GM18858 (cell line): ENCODE measurements around the gene ABCA1.
"Not testable (repeated sequence)": the region's sequence is repeated elsewhere in the genome, so short reads cannot be mapped to it uniquely, and the experiment has no call there.

ENCODE experiments used
- ATAC-seq: cut with Tn5 transposase; IDR thresholded peaks from one replicate; pipeline ENCODE4 v1.9.1; 2021; ENCODE audit not compliant: unreplicated experiment

Gene ABCA1

GRCh38 chr9:104951487-104951886, 23.5 kb upstream of the ABCA1 start:
- no peak for ATAC-seq

DNA sequence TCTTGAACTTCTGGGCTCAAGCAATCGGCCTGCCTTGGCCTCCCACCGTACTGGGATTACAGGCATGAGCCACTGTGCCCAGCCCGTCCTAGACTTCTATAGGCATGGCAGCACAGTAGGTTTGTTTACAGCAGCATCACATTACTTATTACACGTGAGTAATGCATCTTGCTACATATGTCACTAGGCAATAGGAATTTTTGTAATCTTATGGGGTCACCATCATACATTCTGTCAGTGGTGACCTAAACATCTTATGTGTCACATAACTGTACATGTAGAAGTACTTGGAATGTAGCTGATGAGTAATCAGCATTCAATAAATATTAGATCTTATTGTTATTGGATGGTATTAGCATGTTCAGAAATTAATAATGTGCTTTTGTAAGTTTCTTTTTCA, 22.9 kb upstream of the ABCA1 start:
- ATAC-seq, result no peak

- ATAC-seq, result no peak
These were observed 20.3 kb upstream of the ABCA1 start for GRCh38 chr9:104948277-104948676.

DNA sequence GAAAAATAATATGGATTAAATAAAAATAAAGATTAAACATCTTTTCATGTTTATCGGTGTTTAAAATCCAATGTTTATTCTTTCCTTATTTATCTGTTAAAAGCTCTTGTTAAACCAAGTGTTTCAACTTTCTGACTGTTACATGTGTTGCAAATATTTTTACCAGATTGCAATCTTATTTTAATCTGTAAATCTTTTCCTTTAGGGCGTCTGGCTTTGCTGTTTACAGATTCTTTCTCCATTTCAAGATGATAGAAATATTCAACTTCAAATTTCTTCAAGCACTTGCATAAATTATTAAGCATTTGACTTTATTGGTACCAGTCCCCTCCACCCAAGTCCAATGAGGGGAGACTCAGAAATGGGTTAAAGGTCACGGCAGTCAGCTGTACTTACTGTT, 16.9 kb upstream of the ABCA1 start:
- no peak for ATAC-seq

- ATAC-seq, result no peak
These were observed 16.4 kb upstream of the ABCA1 start for GRCh38 chr9:104944356-104944755.

GRCh38 chr9:104941597-104941996, 13.6 kb upstream of the ABCA1 start:
- no peak for ATAC-seq

DNA sequence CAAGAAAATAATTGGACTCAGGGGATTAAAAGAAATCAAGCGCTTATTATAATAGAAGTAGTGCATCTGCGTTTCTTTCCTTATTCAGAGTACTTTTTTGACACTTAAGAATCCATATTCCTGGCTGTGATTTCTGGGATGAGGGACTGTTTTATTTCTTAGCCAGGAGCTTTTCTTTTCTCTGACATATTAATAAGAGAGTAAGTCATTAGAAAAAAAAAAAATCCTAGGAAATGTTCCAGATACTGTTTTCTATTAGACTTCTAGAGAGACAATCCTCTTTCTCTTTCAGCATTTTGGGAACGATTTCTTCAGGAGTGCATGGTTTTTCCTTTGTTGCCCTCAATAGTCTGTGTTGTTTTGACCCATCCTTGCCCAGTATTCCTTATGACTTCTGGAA, 8.3 kb upstream of the ABCA1 start:
- ATAC-seq, result no peak

DNA sequence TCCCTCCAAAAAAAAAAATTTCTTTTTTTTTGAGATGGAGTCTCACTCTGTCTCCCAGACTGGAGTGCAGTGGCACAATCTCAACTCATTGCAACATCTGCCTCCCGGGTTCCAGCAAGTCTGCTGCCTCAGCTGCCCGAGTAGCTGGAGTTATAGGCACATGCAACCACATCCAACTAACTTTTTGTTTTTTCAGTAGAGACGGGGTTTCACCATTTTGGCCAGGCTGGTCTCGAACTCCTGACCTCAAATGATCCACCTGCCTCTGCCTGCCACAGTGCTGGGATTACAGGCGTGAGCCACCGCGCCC, 7.5 kb upstream of the ABCA1 start:
- ATAC-seq, result not testable (repeated sequence)

GRCh38 chr9:104934691-104935500, 6.9 kb upstream of the ABCA1 start:
- no peak for ATAC-seq

- not testable (repeated sequence) for ATAC-seq
These were observed 5.1 kb upstream of the ABCA1 start for GRCh38 chr9:104933091-104933490.

DNA sequence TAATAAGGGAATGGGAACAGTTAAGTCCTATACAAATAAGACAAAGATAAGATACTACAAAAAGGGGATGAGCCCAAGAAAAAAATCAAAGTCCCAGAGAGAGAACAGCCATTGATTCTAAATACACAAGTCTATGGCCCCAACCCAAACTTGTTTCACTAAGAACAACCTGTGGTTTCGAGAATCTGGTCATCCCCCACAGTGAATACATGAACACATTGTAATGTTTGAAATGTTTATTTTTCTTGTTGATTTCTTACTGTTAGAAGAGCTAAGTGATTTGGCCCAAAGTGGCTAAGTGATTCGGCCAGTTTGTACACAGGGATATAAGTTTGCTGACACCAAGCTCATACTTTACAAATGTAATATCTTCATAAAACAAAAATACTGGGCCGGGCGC, 3.3 kb upstream of the ABCA1 start:
- ATAC-seq, result no peak

- no peak for ATAC-seq
These were observed 591 bp downstream of the ABCA1 start for GRCh38 chr9:104927216-104927911.

- ATAC-seq, result peak; percentile 77
These were observed 4.2 kb downstream of the ABCA1 start for GRCh38 chr9:104923740-104924139.

DNA sequence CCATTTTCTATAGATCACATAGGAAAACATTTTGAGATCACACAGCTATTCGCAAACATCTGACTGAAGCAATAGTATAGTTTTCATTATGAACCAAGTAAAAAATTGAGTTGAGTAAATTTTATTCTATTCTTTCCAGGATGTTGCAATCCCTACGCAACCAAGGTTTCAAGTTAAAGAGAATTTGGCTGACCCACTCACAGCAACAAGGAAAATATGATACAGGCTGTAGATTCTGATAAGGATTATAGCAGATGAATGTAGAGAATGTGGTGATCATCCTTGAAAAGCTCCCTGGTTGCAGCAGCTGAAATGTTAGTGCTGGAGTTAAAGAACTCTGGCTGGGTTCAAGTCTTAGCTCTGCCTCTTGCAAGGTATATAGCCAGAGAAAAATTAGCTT, 4.7 kb downstream of the ABCA1 start:
- no peak for ATAC-seq

- ATAC-seq, result not testable (repeated sequence)
These were observed 5.2 kb downstream of the ABCA1 start for GRCh38 chr9:104922748-104923147.

DNA sequence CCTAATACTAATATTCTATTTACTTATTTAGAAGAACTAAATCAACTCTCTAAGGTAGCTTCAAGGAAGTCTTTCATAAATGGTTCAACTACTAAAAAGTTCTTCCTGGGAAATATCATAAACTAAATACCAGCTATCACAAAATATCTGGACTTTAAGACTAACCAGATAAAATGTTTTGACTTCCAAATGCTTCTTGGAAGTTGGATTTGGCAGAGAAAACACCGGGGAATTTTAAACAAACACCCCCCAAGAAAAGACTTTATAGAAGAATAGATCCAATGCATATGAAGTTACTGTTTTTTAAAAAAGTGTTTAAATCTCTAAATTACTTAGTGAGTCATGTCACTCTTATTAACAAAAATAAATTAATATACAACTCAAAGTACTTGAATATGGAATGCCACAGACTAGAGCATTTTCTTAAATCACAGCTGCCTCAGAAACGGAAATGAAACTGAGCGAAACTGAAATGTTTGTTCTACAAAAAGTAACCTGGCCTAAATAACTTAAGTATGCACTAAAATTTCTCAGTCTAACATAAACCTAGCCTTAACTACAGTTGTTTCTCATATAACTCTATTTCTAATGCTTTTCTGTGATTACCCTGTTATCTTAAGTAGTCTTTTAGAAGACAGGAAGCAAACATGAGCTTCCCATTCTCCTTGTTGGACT, 6.8 kb downstream of the ABCA1 start:
- peak; percentile 44 for ATAC-seq

DNA sequence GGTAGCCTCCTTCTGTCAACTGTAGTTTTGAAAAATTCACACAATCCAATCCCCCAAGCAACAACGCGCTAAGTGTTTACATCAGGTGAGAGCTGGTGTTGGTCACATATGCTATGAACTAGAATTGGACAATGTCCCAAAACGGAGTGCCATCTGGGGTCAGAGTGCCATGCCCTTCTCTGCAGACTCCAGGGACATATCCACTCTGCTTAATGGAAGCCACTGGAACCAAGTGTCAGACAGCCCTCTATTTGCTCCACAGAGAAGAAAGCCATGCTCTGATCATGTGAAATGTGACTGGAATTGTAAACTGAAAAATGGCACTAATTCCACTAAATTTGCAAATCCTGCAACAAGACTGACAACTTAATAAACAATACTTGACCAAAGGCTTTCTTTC, 12.2 kb downstream of the ABCA1 start:
- ATAC-seq, result no peak

GRCh38 chr9:104915049-104915448, 12.9 kb downstream of the ABCA1 start:
- no peak for ATAC-seq

DNA sequence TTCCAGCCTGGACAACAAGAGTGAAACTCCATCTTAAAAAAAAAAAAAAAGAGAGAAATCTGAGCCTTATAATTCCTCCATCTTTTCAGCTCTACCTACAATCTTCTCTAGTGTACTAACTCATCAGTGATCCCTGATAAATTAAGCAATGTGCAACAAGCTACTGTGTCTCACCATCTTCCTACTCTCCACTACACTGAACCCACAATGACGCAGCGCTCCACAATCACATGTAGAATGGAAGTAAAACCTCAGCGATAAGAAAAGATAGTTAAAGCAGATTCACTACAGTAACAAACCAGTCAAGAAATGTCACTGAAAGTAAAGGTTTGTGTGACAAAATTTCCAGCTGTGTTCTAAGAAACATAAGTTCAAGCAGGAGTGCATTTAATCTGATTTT, 13.5 kb downstream of the ABCA1 start:
- no peak for ATAC-seq

- no peak for ATAC-seq
These were observed 15.3 kb downstream of the ABCA1 start for GRCh38 chr9:104912606-104913005.

DNA sequence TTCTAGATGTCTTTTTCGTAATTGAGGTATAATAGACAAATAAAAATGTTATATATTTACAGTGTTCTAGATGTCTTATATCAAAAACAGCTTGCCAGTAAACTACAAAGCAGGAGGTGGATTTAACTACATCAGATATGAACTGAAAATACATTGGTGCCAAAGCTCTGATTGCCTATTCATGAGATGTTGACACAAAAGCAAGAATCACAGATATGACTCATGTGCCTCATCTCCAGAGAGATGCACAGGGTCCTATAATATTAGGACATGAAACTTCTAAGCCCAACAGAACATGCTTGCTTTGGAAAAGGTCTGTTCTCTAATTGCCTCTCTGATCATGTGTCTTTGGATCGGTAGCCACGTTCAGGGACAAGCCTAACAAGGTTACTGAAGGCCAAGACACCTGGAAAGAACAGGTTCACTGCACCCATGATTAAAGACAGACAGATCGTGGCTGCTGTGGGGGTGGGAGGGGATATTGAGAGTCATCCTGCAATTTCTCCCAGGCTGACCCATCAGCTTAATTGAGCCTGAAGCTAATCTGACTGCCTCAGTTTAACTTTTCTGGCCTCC, 16.8 kb downstream of the ABCA1 start:
- no peak for ATAC-seq
